H9 (cell line): ENCODE data around the gene PUM1. TPM values are rescaled to one million over a fixed set of nuclear protein-coding genes. Genes with fewer than 3 reads are reported as not detected.

Source experiments
- DNase-seq: peaks from one replicate; pipeline ENCODE4 v3.0.0-alpha.2; 2017
- H2AFZ ChIP-seq: one replicate; pipeline ENCODE4 v1.6.1; 2013; ENCODE audit warnings: mild to moderate bottlenecking, low read length, control low read depth, moderate library complexity
- H2AK5ac ChIP-seq: 2 replicates; pipeline ENCODE4 v1.6.1; 2013; ENCODE audit warnings: low read length, control low read depth, mixed read lengths; ENCODE audit not compliant: insufficient read length
- H2BK120ac ChIP-seq: one replicate; pipeline ENCODE4 v1.6.1; 2013; ENCODE audit warnings: low read depth, mild to moderate bottlenecking, low read length, control low read depth, inconsistent platforms; ENCODE audit not compliant: poor library complexity, severe bottlenecking
- H2BK12ac ChIP-seq: 2 replicates; pipeline ENCODE4 v1.6.1; 2013; ENCODE audit warnings: low read length, control low read depth, mixed read lengths, low read depth; ENCODE audit not compliant: insufficient read length
- H2BK15ac ChIP-seq: 2 replicates; pipeline ENCODE4 v1.6.1; 2013; ENCODE audit warnings: low read depth, low read length, control low read depth
- H2BK20ac ChIP-seq: one replicate; pipeline ENCODE4 v1.6.1; 2013; ENCODE audit warnings: low read depth, mild to moderate bottlenecking, low read length, control low read depth, inconsistent platforms; ENCODE audit not compliant: poor library complexity, severe bottlenecking
- H2BK5ac ChIP-seq: 2 replicates; pipeline ENCODE4 v1.6.1; 2013; ENCODE audit warnings: low read length, control low read depth, mixed read lengths; ENCODE audit not compliant: insufficient read length
- H3K14ac ChIP-seq: 2 replicates; pipeline ENCODE4 v1.6.1; 2013; ENCODE audit warnings: low read length, control low read depth; ENCODE audit not compliant: insufficient read depth
- H3K18ac ChIP-seq: 2 replicates; pipeline ENCODE4 v1.6.1; 2013; ENCODE audit warnings: low read depth, mild to moderate bottlenecking, mixed read lengths, low read length, control low read depth; ENCODE audit not compliant: insufficient read length
- H3K23ac ChIP-seq: 2 replicates; pipeline ENCODE4 v1.6.1; 2013; ENCODE audit warnings: low read length, control low read depth, mixed read lengths, low read depth; ENCODE audit not compliant: insufficient read length
- H3K23me2 ChIP-seq: 2 replicates; pipeline ENCODE4 v1.6.1; 2013; ENCODE audit warnings: low read depth, mild to moderate bottlenecking, mixed read lengths, low read length, control low read depth; ENCODE audit not compliant: insufficient read length, poor library complexity, severe bottlenecking
- H3K27ac ChIP-seq: 2 replicates; pipeline ENCODE4 v1.5.1; 2013; ENCODE audit warnings: low read length, control low read depth, mixed read lengths, low read depth; ENCODE audit not compliant: insufficient read length
- H3K27me3 ChIP-seq: 2 replicates; pipeline ENCODE4 v1.6.1; 2013; ENCODE audit warnings: low read length, control low read depth, inconsistent platforms; ENCODE audit not compliant: insufficient read depth
- H3K4ac ChIP-seq: 2 replicates; pipeline ENCODE4 v1.6.1; 2013; ENCODE audit warnings: low read depth, mild to moderate bottlenecking, control low read depth, inconsistent platforms, low read length, moderate library complexity
- H3K4me1 ChIP-seq: 2 replicates; pipeline ENCODE4 v1.6.1; 2013; ENCODE audit warnings: low read length, control low read depth, inconsistent platforms; ENCODE audit not compliant: insufficient read depth
- H3K4me2 ChIP-seq: 2 replicates; pipeline ENCODE4 v1.6.1; 2013; ENCODE audit warnings: low read length, control low read depth, mixed read lengths; ENCODE audit not compliant: insufficient read length, insufficient read depth
- H3K56ac ChIP-seq: 2 replicates; pipeline ENCODE4 v1.6.1; 2013; ENCODE audit warnings: low read depth, mild to moderate bottlenecking, mixed read lengths, low read length, control low read depth; ENCODE audit not compliant: insufficient read length
- H3K79me1 ChIP-seq: 2 replicates; pipeline ENCODE4 v1.6.1; 2013; ENCODE audit warnings: low read depth, mild to moderate bottlenecking, moderate library complexity, low read length, control low read depth, inconsistent platforms; ENCODE audit not compliant: insufficient read depth, poor library complexity, severe bottlenecking
- H3K79me2 ChIP-seq: 2 replicates; pipeline ENCODE4 v1.6.1; 2013; ENCODE audit warnings: low read length, control low read depth, inconsistent platforms; ENCODE audit not compliant: insufficient read depth
- H3K9ac ChIP-seq: 2 replicates; pipeline ENCODE4 v1.6.1; 2013; ENCODE audit warnings: low read length, control low read depth, mixed read lengths; ENCODE audit not compliant: insufficient read length; ENCODE audit errors: extremely low read depth
- H3K9me3 ChIP-seq: one replicate; pipeline ENCODE4 v1.6.1; 2013; ENCODE audit warnings: low read depth, low read length, inconsistent platforms; ENCODE audit not compliant: control insufficient read depth
- H3T11ph ChIP-seq: one replicate; pipeline ENCODE4 v1.6.1; 2013; ENCODE audit warnings: mild to moderate bottlenecking, low read length, control low read depth, inconsistent platforms
- H4K20me1 ChIP-seq: one replicate; pipeline ENCODE4 v1.6.1; 2013; ENCODE audit not compliant: control insufficient read depth, insufficient read length, insufficient read depth
- H4K5ac ChIP-seq: 2 replicates; pipeline ENCODE4 v1.6.1; 2013; ENCODE audit warnings: low read depth, mild to moderate bottlenecking, mixed read lengths, low read length, control low read depth; ENCODE audit not compliant: insufficient read length
- H4K8ac ChIP-seq: replicated peaks from 2 replicates; pipeline ENCODE4 v1.6.1; 2013; ENCODE audit warnings: low read length, control low read depth, mixed read lengths, low read depth; ENCODE audit not compliant: insufficient read length
- H4K91ac ChIP-seq: 2 replicates; pipeline ENCODE4 v1.6.1; 2013; ENCODE audit warnings: low read depth, mild to moderate bottlenecking, moderate library complexity, mixed read lengths, low read length, control low read depth; ENCODE audit not compliant: insufficient read length
- H3K27ac Mint-ChIP-seq, 3 experiments: 2 replicates in 2 of 3; 3 replicates in 1 of 3; pipeline ENCODE4 v1.8.0; 2020 to 2021; ENCODE audit warnings: mixed read lengths in 3 of 3, mild to moderate bottlenecking in 1 of 3, moderate library complexity in 1 of 3
- H3K27me3 Mint-ChIP-seq: 2 replicates; pipeline ENCODE4 v1.8.0; 2021; ENCODE audit warnings: low read depth, mild to moderate bottlenecking, moderate library complexity, mixed read lengths
- H3K36me3 Mint-ChIP-seq, 3 experiments: 2 replicates in 2 of 3; 3 replicates in 1 of 3; pipeline ENCODE4 v1.8.0; 2020 to 2021; ENCODE audit warnings: low read depth in 3 of 3, mixed read lengths in 3 of 3; ENCODE audit not compliant: insufficient read depth in 1 of 3
- H3K4me1 Mint-ChIP-seq, 2 experiments: 2 replicates each; pipeline ENCODE4 v1.8.0; 2020; ENCODE audit warnings: mixed read lengths in 2 of 2
- H3K4me3 Mint-ChIP-seq, 2 experiments: 2 replicates in 1 of 2; 3 replicates in 1 of 2; pipeline ENCODE4 v1.8.0; 2020 to 2021; ENCODE audit warnings: mild to moderate bottlenecking in 2 of 2, mixed read lengths in 2 of 2, moderate library complexity in 1 of 2
- H3K9me3 Mint-ChIP-seq, 2 experiments: 2 replicates in 1 of 2; 3 replicates in 1 of 2; pipeline ENCODE4 v1.8.0; 2020; ENCODE audit warnings: mild to moderate bottlenecking in 2 of 2, mixed read lengths in 2 of 2, moderate library complexity in 1 of 2
- CTCF ChIP-seq: fragments of 200-600 bp; sonication (generic); conservative IDR thresholded peaks from 3 replicates; pipeline ENCODE4 v1.8.0; 2021; ENCODE audit warnings: antibody characterized with exemption, mild to moderate bottlenecking
- WGBS: extraction: QIAGEN DNeasy Blood & Tissue Kit; methylation state at CpG from one replicate; pipeline ENCODE4 v1.1.7; 2013; ENCODE audit warnings: missing lambda C conversion rate, low lambda C conversion rate, mixed read lengths; ENCODE audit not compliant: insufficient read length; ENCODE audit errors: extremely low coverage; 5-methylcytosine and 5-hydroxymethylcytosine counted together
- total RNA-seq: library from RNA; stranded (reverse); gene quantifications from 2 replicates; pipeline ENCODE4 v1.2.1, GENCODE V29; 2021

The PUM1 gene
- total RNA-seq, 1 experiment from 2014 or later = 164 TPM

- Histone ChIP-seq H3K4ac (no peak overlapping the region), H3K27me3 (no peaks in the 10 kb centered on the region), H2BK120ac (no peak overlapping the region), H2AFZ (no peak overlapping the region), H2BK15ac (no peak overlapping the region), H3K14ac (no peak overlapping the region), H3K79me1 (peaks cover 2% of the 10 kb centered on the region), H3K56ac (no peak overlapping the region), H3K79me2 (peaks cover 19% of the 10 kb centered on the region; the same call in 1 of the 2 replicates), H4K91ac (no peak overlapping the region), H3K9me3 (no peaks in the 10 kb centered on the region), H4K8ac (no peak overlapping the region), H3K18ac (no peak overlapping the region), H2AK5ac (no peak overlapping the region), H3T11ph (no peak overlapping the region), H3K23ac (no peak overlapping the region), H3K23me2 (no peaks in the 10 kb centered on the region), H2BK5ac (no peak overlapping the region), H3K9ac (no peak overlapping the region), H4K20me1 (no peaks in the 10 kb centered on the region), H4K5ac (no peak overlapping the region), H3K4me1 (no peaks in the 10 kb centered on the region; the same call in 1 of the 2 replicates), H3K27ac (no peak overlapping the region), H3K4me2 (no peak overlapping the region), H2BK12ac (no peak overlapping the region), H2BK20ac (no peak overlapping the region)
- Mint-ChIP-seq H3K27me3 (no peaks in the 10 kb centered on the region), H3K9me3 (no peaks in the 10 kb centered on the region), H3K4me3 (no peak overlapping the region), H3K36me3 (peaks cover 12 to 39% (median 34%) of the 10 kb centered on the region in 3 experiments; a peak in 6 of 7 replicates), H3K27ac (peak overlapping the region in 2 of 3 experiments; percentile 46 to 80; a peak in 2 of 7 replicates), H3K4me1 (peaks cover 18 to 24% of the 10 kb centered on the region in 2 experiments)
- TF ChIP-seq CTCF = no peak
- no CpG with 5 or more reads among the region's 6 CpGs for WGBS
- no peak for DNase-seq
Measured at GRCh38 chr1:31005617-31006166, 59.8 kb downstream of the PUM1 start.
